HepG2 (cell line): Measurements from ENCODE around the gene ZNF620. TPM values are rescaled to one million over a fixed set of nuclear protein-coding genes. Genes with fewer than 3 reads are reported as not detected.

ENCODE experiments used
- ATAC-seq: fragments of 200-7000 bp; cut with Tn5 transposase; 3 replicates; pipeline ENCODE4 v1.9.1; 2020; ENCODE audit warnings: mild to moderate bottlenecking, moderate library complexity
- Bru-seq: library from RNA; stranded (reverse); fragments of 400-500 nt; gene quantifications from one replicate; lab custom pipeline; 2021; lab: Mats Ljungman, UMichigan
- BruChase-seq, 2 experiments: library from RNA; stranded (reverse); fragments of 400-500 nt; gene quantifications; one replicate each; lab custom pipeline; 2021; lab: Mats Ljungman, UMichigan
- BruUV-seq: library from RNA; stranded (reverse); fragments of 400-500 nt; replicated peaks from 2 replicates; lab custom pipeline; 2021; lab: Mats Ljungman, UMichigan
- CTCF ChIA-PET: fragments of 300-600 bp; formaldehyde crosslinking; extraction: SDS; loops from one replicate; lab custom pipeline; 2021; ENCODE audit warnings: low total read pairs, inconsistent platforms, low intra/inter-chr PET ratio; lab: Yijun Ruan, JAX
- POLR2A ChIA-PET: fragments of 350-600 bp; sonication (Branson Sonifier 250); formaldehyde crosslinking; loops from one replicate; lab custom pipeline; 2020; ENCODE audit warnings: antibody characterized with exemption, inconsistent platforms; lab: Yijun Ruan, JAX
- DNase-seq: peaks from one replicate; pipeline ENCODE4 v3.0.0-alpha.2; 2015; ENCODE audit warnings: low spot score
- FAIRE-seq: peaks from 3 replicates; lab custom pipeline; 2011; peaks lifted over from hg19 to GRCh38; lab: Jason Lieb, UNC
- H2AFZ ChIP-seq: one replicate; pipeline ENCODE4 v1.6.1; 2011; ENCODE audit warnings: low read length, inconsistent platforms
- H3K27ac ChIP-seq: fragments of 300-600 bp; 3 replicates; pipeline ENCODE4 v1.8.0; 2011; ENCODE audit warnings: mixed run types, mild to moderate bottlenecking, mixed read lengths, low read length, inconsistent platforms; ENCODE audit not compliant: insufficient read depth; ENCODE audit errors: extremely low read length
- H3K27me3 ChIP-seq, 2 experiments: fragments of 200-600 bp in 1 of 2; 2 replicates in 1 of 2; 3 replicates in 1 of 2; pipeline versions ENCODE4 v1.6.0 to v1.8.0; 2011; ENCODE audit warnings: low read length in 2 of 2, mild to moderate bottlenecking in 2 of 2, moderate library complexity in 2 of 2, inconsistent platforms in 1 of 2; ENCODE audit not compliant: insufficient read depth in 2 of 2, control insufficient read depth in 1 of 2
- H3K36me3 ChIP-seq, 2 experiments: fragments of 200-600 bp in 1 of 2; replicated peaks in 1 of 2; 2 replicates in 1 of 2; 3 replicates in 1 of 2; pipeline versions ENCODE4 v1.5.1 to v1.8.0; 2011; ENCODE audit warnings: low read length in 2 of 2, inconsistent platforms in 1 of 2; ENCODE audit not compliant: insufficient read depth in 2 of 2, control insufficient read depth in 1 of 2
- H3K4me1 ChIP-seq: 2 replicates; pipeline ENCODE4 v1.5.1; 2012; ENCODE audit warnings: low read length, inconsistent platforms; ENCODE audit not compliant: insufficient read depth
- H3K4me2 ChIP-seq: 2 replicates; pipeline ENCODE4 v1.6.0; 2011; ENCODE audit warnings: low read depth, low read length, inconsistent platforms
- H3K4me3 ChIP-seq, 3 experiments: fragments of 200-600 bp in 1 of 3; sonication (generic), shearing (Covaris generic) in 1 of 3; replicated peaks in 1 of 3; 2 replicates each; pipeline ENCODE4 v1.5.1; 2011 to 2016; ENCODE audit warnings: low read length in 3 of 3, inconsistent platforms in 2 of 3, low read depth in 2 of 3, mild to moderate bottlenecking in 2 of 3, control low read depth in 1 of 3, mixed read lengths in 1 of 3; ENCODE audit not compliant: insufficient read depth in 1 of 3
- H3K79me2 ChIP-seq: one replicate; pipeline ENCODE4 v1.6.1; 2011; ENCODE audit warnings: low read length, inconsistent platforms; ENCODE audit not compliant: insufficient read depth
- H3K9ac ChIP-seq: 2 replicates; pipeline ENCODE4 v1.6.0; 2011; ENCODE audit warnings: mild to moderate bottlenecking, low read depth, low read length, inconsistent platforms; ENCODE audit not compliant: insufficient read depth
- H3K9me3 ChIP-seq: 2 replicates; pipeline ENCODE4 v1.5.1; 2012; ENCODE audit warnings: mild to moderate bottlenecking, low read length
- H4K20me1 ChIP-seq: 2 replicates; pipeline ENCODE4 v1.6.0; 2011; ENCODE audit warnings: inconsistent platforms, mild to moderate bottlenecking, low read length, moderate library complexity; ENCODE audit not compliant: insufficient read depth
- HCFC1 ChIP-seq: fragments of 150-350 bp; IDR thresholded peaks from 2 replicates; pipeline ENCODE4 v1.6.1; 2014; ENCODE audit warnings: low read depth, low read length
- KDM3A ChIP-seq: IDR thresholded peaks from 2 replicates; pipeline ENCODE4 v1.6.1; 2018; ENCODE audit warnings: low read depth, missing compliant biosample characterization
- MAZ ChIP-seq, 2 experiments: sonication (generic) in 1 of 2; formaldehyde crosslinking in 1 of 2; IDR thresholded peaks; 2 replicates each; pipeline versions ENCODE4 v1.5.0 to v1.6.1; 2012 to 2020; ENCODE audit warnings: low read depth in 2 of 2, mild to moderate bottlenecking in 2 of 2, borderline replicate concordance in 1 of 2, improper control_type of control experiment in 1 of 2, low read length in 1 of 2, missing genetic modification reagents in 1 of 2, moderate library complexity in 1 of 2
- NR1H2 ChIP-seq: sonication (generic); formaldehyde crosslinking; IDR thresholded peaks from 2 replicates; pipeline ENCODE4 v1.8.1; 2022; ENCODE audit warnings: low read depth, missing genetic modification reagents, borderline replicate concordance
- POGZ ChIP-seq: sonication (generic); formaldehyde crosslinking; IDR thresholded peaks from 2 replicates; pipeline ENCODE4 v1.4.0; 2020; ENCODE audit warnings: mild to moderate bottlenecking, missing genetic modification reagents
- SRY ChIP-seq: sonication (generic); formaldehyde crosslinking; IDR thresholded peaks from 2 replicates; pipeline ENCODE4 v1.8.0; 2022; ENCODE audit warnings: mild to moderate bottlenecking, missing genetic modification reagents
- ZBTB38 ChIP-seq: sonication (generic); formaldehyde crosslinking; IDR thresholded peaks from 2 replicates; pipeline ENCODE4 v1.5.1; 2020; ENCODE audit warnings: mild to moderate bottlenecking, missing genetic modification reagents
- ZNF121 ChIP-seq: sonication (generic); formaldehyde crosslinking; IDR thresholded peaks from 2 replicates; pipeline ENCODE4 v1.5.0; 2020; ENCODE audit warnings: mild to moderate bottlenecking, missing genetic modification reagents
- ZNF224 ChIP-seq: sonication (generic); formaldehyde crosslinking; IDR thresholded peaks from 2 replicates; pipeline ENCODE4 v1.5.0; 2020; ENCODE audit warnings: mild to moderate bottlenecking, missing genetic modification reagents
- ZNF773 ChIP-seq: sonication (generic); formaldehyde crosslinking; IDR thresholded peaks from 2 replicates; pipeline ENCODE4 v1.4.0; 2020; ENCODE audit warnings: missing genetic modification reagents, borderline replicate concordance
- WGBS: methylation state at CpG from one replicate; pipeline ENCODE4 v1.1.6; 2017; ENCODE audit warnings: low lambda C conversion rate; 5-methylcytosine and 5-hydroxymethylcytosine counted together
- in situ Hi-C: cut with HindIII; loops from 2 replicates; pipeline ENCODE4 v1.10.0; 2017; ENCODE audit warnings: low pct_unique_long_range_greater_than_20kb; ENCODE audit not compliant: extremely low pct_ligation_motif_present
- intact Hi-C: fragments of 100-400 bp; cut with micrococcal nuclease; formaldehyde crosslinking; loops from one replicate; pipeline ENCODE4 v1.10.0; 2022; ENCODE audit not compliant: unreplicated experiment
- long read RNA-seq, 2 experiments: library from RNA in 1 of 2; library from polyadenylated mRNA in 1 of 2; stranded (forward) in 1 of 2; unstranded in 1 of 2; transcript quantifications; one replicate each; pipeline ENCODE4 v2.0.0, GENCODE V29; 2019 to 2022
- polyA minus RNA-seq, 3 experiments: library from RNA; depleted of rRNA, polyadenylated mRNA; stranded (reverse); fragments of >200 nt; gene quantifications; 2 replicates each; pipeline ENCODE4 v1.2.3, GENCODE V29; 2011; ENCODE audit warnings: low replicate concordance in 1 of 3
- polyA plus RNA-seq, 8 experiments: library from polyadenylated mRNA; depleted of rRNA in 3 of 8; stranded (reverse) in 7 of 8; unstranded in 1 of 8; fragments of >200 nt; fragmentation: Illumina TruSeq in 4 of 8; extraction: Trizol in 4 of 8; gene quantifications; 2 replicates each; pipeline versions ENCODE4 v1.2.1 to v1.2.3, GENCODE V29; 2011 to 2016; ENCODE audit warnings: low read depth in 4 of 8, missing spikeins in 1 of 8, mixed read lengths in 1 of 8; ENCODE audit not compliant: insufficient read depth in 1 of 8
- total RNA-seq, 5 experiments: library from RNA; depleted of rRNA; stranded (reverse); fragments of >200 nt; fragmentation: Illumina TruSeq; extraction: Trizol; gene quantifications; 2 replicates each; pipeline ENCODE4 v1.2.3, GENCODE V29; 2016; ENCODE audit warnings: low read depth in 1 of 5
- TF ChIP-seq, protein P1 (sequence below): IDR thresholded peaks from 2 replicates; pipeline ENCODE4 v1.6.1; 2016; ENCODE audit warnings: mild to moderate bottlenecking, missing biosample characterization, missing genetic modification reagents
- TF ChIP-seq, protein P2 (sequence below), 2 experiments: fragments of 450-650 bp in 1 of 2; sonication (generic) in 1 of 2; formaldehyde crosslinking; IDR thresholded peaks; 2 replicates each; pipeline versions ENCODE4 v1.5.0 to v1.8.0; 2020 to 2022; ENCODE audit warnings: mild to moderate bottlenecking in 1 of 2, missing genetic modification reagents in 1 of 2
- TF ChIP-seq, protein P3 (sequence below): sonication (generic); formaldehyde crosslinking; IDR thresholded peaks from 2 replicates; pipeline ENCODE4 v1.5.0; 2020; ENCODE audit warnings: missing genetic modification reagents, mild to moderate bottlenecking, borderline replicate concordance

Gene ZNF620
- 12.2 and 16.3 TPM in 2 replicates for total RNA-seq (2016; rRNA removed; fragmentation: Illumina TruSeq; extraction: Trizol)
- 1.7 and 2.7 TPM in 2 replicates for total RNA-seq (2016; cell fraction: cytosol; rRNA removed; fragmentation: Illumina TruSeq; extraction: Trizol; ENCODE audit: low read depth)
- 12.6 and 17.8 TPM in 2 replicates for total RNA-seq (2016; cell fraction: insoluble cytoplasmic fraction; rRNA removed; fragmentation: Illumina TruSeq; extraction: Trizol)
- 7.8 and 9.2 TPM in 2 replicates for total RNA-seq (2016; cell fraction: membrane; rRNA removed; fragmentation: Illumina TruSeq; extraction: Trizol)
- 6.7 and 8.5 TPM in 2 replicates for total RNA-seq (2016; cell fraction: nucleus; rRNA removed; fragmentation: Illumina TruSeq; extraction: Trizol)
- 2.3 TPM in 2 replicates for polyA plus RNA-seq (2011; rRNA removed)
- polyA plus RNA-seq (2011; cell fraction: cytosol; rRNA removed), result 1.9 and 2.1 TPM in 2 replicates
- polyA plus RNA-seq (2011; cell fraction: nucleus; rRNA removed), result 2.3 and 2.8 TPM in 2 replicates
- polyA plus RNA-seq (2012), result 1.8 and 2.9 TPM in 2 replicates
- polyA plus RNA-seq (2016; cell fraction: cytosol; fragmentation: Illumina TruSeq; extraction: Trizol; ENCODE audit: low read depth), result 0.79 and 0.89 TPM in 2 replicates
- polyA plus RNA-seq (2016; cell fraction: insoluble cytoplasmic fraction; fragmentation: Illumina TruSeq; extraction: Trizol; ENCODE audit: low read depth), result 8.3 and 9.0 TPM in 2 replicates
- 3.1 TPM in 2 replicates for polyA plus RNA-seq (2016; cell fraction: membrane; fragmentation: Illumina TruSeq; extraction: Trizol; ENCODE audit: low read depth)
- polyA plus RNA-seq (2016; cell fraction: nucleus; fragmentation: Illumina TruSeq; extraction: Trizol; ENCODE audit: insufficient read depth, low read depth), result 5.5 and 7.0 TPM in 2 replicates
- polyA minus RNA-seq (2011; rRNA and poly(A)+ RNA removed; ENCODE audit: low replicate concordance), result 0.16 and 1.7 TPM in 2 replicates
- 3.1 and 3.7 TPM in 2 replicates for polyA minus RNA-seq (2011; cell fraction: cytosol; rRNA and poly(A)+ RNA removed)
- 5.2 and 8.2 TPM in 2 replicates for polyA minus RNA-seq (2011; cell fraction: nucleus; rRNA and poly(A)+ RNA removed)
- Bru-seq, nascent RNA, result percentile 75 among the genes with signal in this experiment
- BruChase-seq, experiment 1, labeled RNA remaining after a 6-hour chase, result percentile 72 among the genes with signal in this experiment
- BruChase-seq, experiment 2, labeled RNA remaining after a 2-hour chase, result percentile 75 among the genes with signal in this experiment
- long read RNA-seq, experiment 1, partial matches to known transcripts, result 1 of 7 reads
- long read RNA-seq, experiment 1, other reads (novel, unspliced or antisense), result 4 of 7 reads
- long read RNA-seq, experiment 2, partial matches to known transcripts, result 0 of 9 reads
- long read RNA-seq, experiment 2, other reads (novel, unspliced or antisense), result 9 of 9 reads

DNA sequence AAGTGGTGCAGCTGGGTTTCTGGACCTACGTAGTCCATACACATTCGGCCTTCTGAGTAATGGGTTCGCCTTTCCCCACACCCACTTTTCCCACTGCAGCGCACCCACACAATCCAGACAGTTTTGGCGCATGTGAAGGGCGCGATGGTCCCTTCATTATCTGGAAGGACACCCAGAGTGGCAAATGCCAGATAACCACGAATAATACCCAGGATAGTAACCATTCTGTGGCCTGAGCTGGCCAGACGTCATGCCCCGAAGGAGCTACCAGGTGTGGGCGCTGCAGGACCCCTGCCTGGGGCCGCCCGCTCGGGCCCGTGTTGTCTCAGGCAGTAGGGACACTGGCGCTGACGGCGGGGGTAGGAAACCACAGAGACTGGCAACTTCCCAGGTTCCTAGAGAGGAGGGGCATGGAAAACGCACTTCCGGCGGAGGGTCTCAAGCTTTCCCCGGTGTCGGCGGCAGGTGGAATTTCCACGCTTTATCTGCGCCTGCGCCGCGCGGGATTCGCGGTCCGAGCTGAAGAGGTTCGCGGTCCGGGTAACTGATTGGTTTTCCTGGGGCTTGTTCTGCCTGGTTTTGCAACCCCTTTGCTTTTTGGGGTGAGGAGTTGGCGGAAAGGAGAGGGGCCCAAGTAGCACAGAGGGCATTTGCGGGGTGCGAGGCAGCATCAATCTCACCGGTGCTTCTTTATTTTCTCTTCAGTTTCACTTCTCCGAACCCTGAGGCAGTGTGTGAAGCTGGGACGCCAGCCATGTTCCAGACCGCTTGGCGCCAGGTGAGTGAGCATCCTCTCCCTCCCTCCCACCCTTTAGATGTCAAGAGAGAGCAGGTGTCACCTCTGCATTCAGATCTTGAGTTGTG, at the start of gene ZNF620:
ZNF620 (plus strand) TSS at position 441 of the 864 bp plus-strand sequence; CDS start at position 755, 314 bp downstream.
- H3K4me2 ChIP-seq, result peak within 1 kb of the TSS; percentile 83
- ATAC-seq (peak; percentile 98), DNase-seq (peak; percentile 92), FAIRE-seq (peak; percentile 90)
- no peaks in the 10 kb centered on the region for H3K9me3 ChIP-seq
- H3K79me2 ChIP-seq, result peaks cover 15% of the 10 kb centered on the region
- WGBS, result 35% methylated on average over 19 of the region's 44 CpGs
- BruUV-seq, result no TSS peak
- ChIA-PET CTCF (no interaction called here), POLR2A (interaction anchor here (0.7 to 3.3 kb wide), 17 partner anchors 9 to 693 kb away, joined by 3 to 119 read pairs (median 6); partner anchors contain the start of genes CTNNB1, RPL14, ZNF619 and ZNF621)
- peaks cover 3 to 14% of the 10 kb centered on the region in 2 experiments; a peak in 3 of 5 replicates for H3K36me3 ChIP-seq
- peaks cover 23% of the 10 kb centered on the region for H3K4me1 ChIP-seq
- H2AFZ ChIP-seq, result peak within 1 kb of the TSS; percentile 54
- in situ Hi-C loops, result no loop called here
- H4K20me1 ChIP-seq, result no peaks in the 10 kb centered on the region
- peak within 1 kb of the TSS; percentile 87 for H3K9ac ChIP-seq
- intact Hi-C loops, result loop anchor here (1.0 to 5.0 kb wide), 4 partner anchors 18 to 179 kb away; partner anchors contain the start of genes RPL14, ZNF619 and ZNF621
- peak within 1 kb of the TSS; percentile 91 for H3K27ac ChIP-seq
- H3K27me3 ChIP-seq, result no peaks in the 10 kb centered on the region; a peak in 1 of 5 replicates
- H3K4me3 ChIP-seq, result peak within 1 kb of the TSS; percentile 75 to 86 (median 76)
- TF ChIP-seq POGZ (CRISPR knock-in tag) (peak; percentile 78; the same call in 1 of the 2 replicates), NR1H2 (CRISPR knock-in tag) (no peak), ZBTB38 (peak; percentile 74), ZNF121 (CRISPR knock-in tag) (peak; percentile 56; the same call in 1 of the 2 replicates), ZNF224 (0 out of 2 replicates have a peak, but pooled peaks have one; percentile 30), HCFC1 (peak; percentile 48), ZNF773 (no peak), SRY (CRISPR knock-in tag) (peak; percentile 68; the same call in 1 of the 2 replicates), KDM3A (CRISPR knock-in tag) (0 out of 2 replicates have a peak, but pooled peaks have one; percentile 37), MAZ (IDR thresholded peaks at IDR 0.05; ENCODE audit: borderline replicate concordance, low read depth, low read length) (no peak), MAZ (CRISPR knock-in tag; IDR thresholded peaks at IDR 0.05; ENCODE audit: low read depth) (peak; percentile 69; the same call in 1 of the 2 replicates)
- TF ChIP-seq, protein P1, sequence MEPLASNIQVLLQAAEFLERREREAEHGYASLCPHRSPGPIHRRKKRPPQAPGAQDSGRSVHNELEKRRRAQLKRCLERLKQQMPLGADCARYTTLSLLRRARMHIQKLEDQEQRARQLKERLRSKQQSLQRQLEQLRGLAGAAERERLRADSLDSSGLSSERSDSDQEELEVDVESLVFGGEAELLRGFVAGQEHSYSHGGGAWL (CRISPR knock-in tag), result 0 out of 2 replicates have a peak, but pooled peaks have one; percentile 26
- TF ChIP-seq, protein P2, sequence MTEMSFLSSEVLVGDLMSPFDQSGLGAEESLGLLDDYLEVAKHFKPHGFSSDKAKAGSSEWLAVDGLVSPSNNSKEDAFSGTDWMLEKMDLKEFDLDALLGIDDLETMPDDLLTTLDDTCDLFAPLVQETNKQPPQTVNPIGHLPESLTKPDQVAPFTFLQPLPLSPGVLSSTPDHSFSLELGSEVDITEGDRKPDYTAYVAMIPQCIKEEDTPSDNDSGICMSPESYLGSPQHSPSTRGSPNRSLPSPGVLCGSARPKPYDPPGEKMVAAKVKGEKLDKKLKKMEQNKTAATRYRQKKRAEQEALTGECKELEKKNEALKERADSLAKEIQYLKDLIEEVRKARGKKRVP (CRISPR knock-in tag; IDR thresholded peaks at IDR 0.05), result no peak
- TF ChIP-seq, protein P3, sequence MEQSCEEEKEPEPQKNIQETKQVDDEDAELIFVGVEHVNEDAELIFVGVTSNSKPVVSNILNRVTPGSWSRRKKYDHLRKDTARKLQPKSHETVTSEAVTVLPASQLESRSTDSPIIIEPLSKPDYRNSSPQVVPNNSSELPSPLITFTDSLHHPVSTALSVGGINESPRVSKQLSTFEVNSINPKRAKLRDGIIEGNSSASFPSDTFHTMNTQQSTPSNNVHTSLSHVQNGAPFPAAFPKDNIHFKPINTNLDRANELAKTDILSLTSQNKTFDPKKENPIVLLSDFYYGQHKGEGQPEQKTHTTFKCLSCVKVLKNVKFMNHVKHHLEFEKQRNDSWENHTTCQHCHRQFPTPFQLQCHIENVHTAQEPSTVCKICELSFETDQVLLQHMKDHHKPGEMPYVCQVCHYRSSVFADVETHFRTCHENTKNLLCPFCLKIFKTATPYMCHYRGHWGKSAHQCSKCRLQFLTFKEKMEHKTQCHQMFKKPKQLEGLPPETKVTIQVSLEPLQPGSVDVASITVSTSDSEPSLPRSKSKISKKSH, result peak; percentile 48; the same call in 1 of the 2 replicates
